Skin of body (tissue), 2 donors: ENCODE data around the gene KYNU. TPM values are rescaled to one million over a fixed set of nuclear protein-coding genes. Genes with fewer than 3 reads are reported as not detected.
"Not testable (repeated sequence)": the region's sequence is repeated elsewhere in the genome, so short reads cannot be mapped to it uniquely, and the experiment has no call there.

Experiments used
- DNase-seq: peaks from one replicate; lab custom pipeline; 2025; lab: John Stamatoyannopoulos, UW
- total RNA-seq: library from RNA; depleted of rRNA; stranded (reverse); fragments of >200 nt; gene quantifications from one replicate; pipeline ENCODE4 v1.2.3, GENCODE V29; 2014

Gene KYNU
- total RNA-seq, 1 donor from 2014 or later = 3.2 TPM

GRCh38 chr2:142871396-142871795 lies 6.1 kb upstream of the KYNU start:
- DNase-seq = no peak

- DNase-seq = no peak
These were observed 4.4 kb upstream of the KYNU start for GRCh38 chr2:142872882-142873724.

- DNase-seq = no peak
These were observed 3.6 kb upstream of the KYNU start for GRCh38 chr2:142873831-142874287.

GRCh38 chr2:142874293-142874814 lies 3.1 kb upstream of the KYNU start:
- DNase-seq = no peak

- no peak for DNase-seq
These were observed 2.5 kb upstream of the KYNU start for GRCh38 chr2:142875010-142875409.

- no peak for DNase-seq
These were observed 1.8 kb upstream of the KYNU start for GRCh38 chr2:142875652-142876051.

GRCh38 chr2:142876423-142876822 lies 1.0 kb upstream of the KYNU start:
- DNase-seq = no peak

- DNase-seq = no peak
These were observed 691 bp downstream of the KYNU start for GRCh38 chr2:142878031-142878678.

- no peak for DNase-seq
These were observed 1.7 kb downstream of the KYNU start for GRCh38 chr2:142879151-142879550.

- DNase-seq = no peak
These were observed 2.8 kb downstream of the KYNU start for GRCh38 chr2:142880279-142880678.

GRCh38 chr2:142881619-142882018 lies 4.2 kb downstream of the KYNU start:
- no peak for DNase-seq

- not testable (repeated sequence) for DNase-seq
These were observed 5.0 kb downstream of the KYNU start for GRCh38 chr2:142882500-142882899.

GRCh38 chr2:142883526-142883925 lies 6.1 kb downstream of the KYNU start:
- no peak for DNase-seq

GRCh38 chr2:142885543-142885942 lies 8.1 kb downstream of the KYNU start:
- DNase-seq = no peak

- DNase-seq = no peak
These were observed 15.3 kb downstream of the KYNU start for GRCh38 chr2:142892715-142893114.

- DNase-seq = no peak
These were observed 15.8 kb downstream of the KYNU start for GRCh38 chr2:142893241-142893640.

GRCh38 chr2:142897807-142898206 lies 20.3 kb downstream of the KYNU start:
- no peak for DNase-seq

- DNase-seq = not testable (repeated sequence)
These were observed 22.9 kb downstream of the KYNU start for GRCh38 chr2:142900327-142900726.

- no peak for DNase-seq
These were observed 24.3 kb downstream of the KYNU start for GRCh38 chr2:142901780-142902179.

- DNase-seq = not testable (repeated sequence)
These were observed 26.3 kb downstream of the KYNU start for GRCh38 chr2:142903726-142904125.

GRCh38 chr2:142907653-142908052 lies 30.2 kb downstream of the KYNU start:
- DNase-seq = no peak

GRCh38 chr2:142914507-142915313 lies 37.2 kb downstream of the KYNU start:
- DNase-seq = no peak
